Right atrium auricular region (tissue), 2 donors: Measurements from ENCODE around the gene KREMEN2. TPM values are rescaled to one million over a fixed set of nuclear protein-coding genes. Genes with fewer than 3 reads are reported as not detected.

Experiments
- DNase-seq: peaks from one replicate; pipeline ENCODE4 v3.0.0-alpha.2; 2019; ENCODE audit warnings: low spot score
- H3K27ac ChIP-seq, 2 donors: fragments of 200-600 bp; sonication (generic); 1 replicate in 1 of 2; 2 replicates in 1 of 2; pipeline ENCODE4 v1.5.1; 2016 to 2019
- H3K27me3 ChIP-seq, 2 donors: fragments of 200-600 bp; sonication (generic); one replicate each; pipeline versions ENCODE4 v1.5.1 to v1.6.0; 2017 to 2019
- H3K36me3 ChIP-seq: fragments of 200-600 bp; sonication (generic); one replicate; pipeline ENCODE4 v1.5.1; 2016
- H3K4me1 ChIP-seq, 2 donors: fragments of 200-600 bp; sonication (generic); one replicate each; pipeline versions ENCODE4 v1.5.1 to v1.6.0; 2017 to 2019
- H3K4me3 ChIP-seq, 2 donors: fragments of 200-600 bp; sonication (generic); 1 replicate in 1 of 2; 2 replicates in 1 of 2; pipeline ENCODE4 v1.5.1; 2017 to 2019; ENCODE audit warnings: mild to moderate bottlenecking in 1 of 2, moderate library complexity in 1 of 2
- H3K9me3 ChIP-seq, 2 donors: fragments of 200-600 bp; sonication (generic); one replicate each; pipeline ENCODE4 v1.5.1; 2019
- total RNA-seq, 2 donors: library from RNA; depleted of rRNA; stranded (reverse); fragments of >200 nt; gene quantifications; one replicate each; pipeline ENCODE4 v1.1.0, GENCODE V29; 2016
- TF ChIP-seq, protein P1 (sequence below), 2 donors: fragments of 200-600 bp; sonication (generic); IDR thresholded peaks; one replicate each; pipeline ENCODE4 v1.5.1; 2019; ENCODE audit warnings: antibody characterized with exemption in 2 of 2

The KREMEN2 gene
- total RNA-seq, 2 donors from 2014 or later, result not detected

DNA sequence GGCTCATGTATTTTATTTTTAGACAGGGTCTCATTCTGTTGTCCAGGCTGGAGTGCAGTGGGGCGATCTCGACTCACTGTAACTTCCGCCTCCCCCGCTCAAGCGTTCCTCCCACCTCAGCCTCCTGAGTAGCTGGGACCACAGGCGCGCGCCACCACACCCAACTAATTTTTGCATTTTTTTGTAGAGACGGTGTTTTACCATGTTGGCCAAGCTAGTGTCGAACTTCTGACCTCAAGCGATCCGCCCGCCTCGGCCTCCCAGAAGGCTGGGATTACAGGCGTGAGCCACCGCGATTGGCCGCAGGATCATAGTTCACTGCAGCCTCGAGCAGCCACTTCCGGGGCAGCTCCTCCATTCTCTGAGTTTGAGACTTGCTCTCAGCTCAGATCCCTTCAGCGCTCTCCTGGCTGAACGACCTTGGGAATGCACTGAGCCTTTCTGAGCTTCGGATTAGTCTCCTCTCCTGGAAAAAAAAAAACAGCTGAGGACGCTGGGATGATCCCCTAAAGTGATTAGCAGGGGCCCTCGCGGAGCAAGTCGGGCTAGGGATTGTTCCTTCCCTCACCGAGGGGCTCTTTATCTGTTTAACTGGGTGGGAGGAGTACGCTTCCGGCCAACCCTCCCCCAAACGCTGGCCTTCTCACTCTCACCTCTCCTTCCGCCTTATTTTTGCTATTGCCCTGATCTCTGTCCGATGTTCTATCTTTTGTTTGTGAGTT lies 17.3 kb downstream of the KREMEN2 start:
- DNase-seq, result no peak
- TF ChIP-seq, protein P1, sequence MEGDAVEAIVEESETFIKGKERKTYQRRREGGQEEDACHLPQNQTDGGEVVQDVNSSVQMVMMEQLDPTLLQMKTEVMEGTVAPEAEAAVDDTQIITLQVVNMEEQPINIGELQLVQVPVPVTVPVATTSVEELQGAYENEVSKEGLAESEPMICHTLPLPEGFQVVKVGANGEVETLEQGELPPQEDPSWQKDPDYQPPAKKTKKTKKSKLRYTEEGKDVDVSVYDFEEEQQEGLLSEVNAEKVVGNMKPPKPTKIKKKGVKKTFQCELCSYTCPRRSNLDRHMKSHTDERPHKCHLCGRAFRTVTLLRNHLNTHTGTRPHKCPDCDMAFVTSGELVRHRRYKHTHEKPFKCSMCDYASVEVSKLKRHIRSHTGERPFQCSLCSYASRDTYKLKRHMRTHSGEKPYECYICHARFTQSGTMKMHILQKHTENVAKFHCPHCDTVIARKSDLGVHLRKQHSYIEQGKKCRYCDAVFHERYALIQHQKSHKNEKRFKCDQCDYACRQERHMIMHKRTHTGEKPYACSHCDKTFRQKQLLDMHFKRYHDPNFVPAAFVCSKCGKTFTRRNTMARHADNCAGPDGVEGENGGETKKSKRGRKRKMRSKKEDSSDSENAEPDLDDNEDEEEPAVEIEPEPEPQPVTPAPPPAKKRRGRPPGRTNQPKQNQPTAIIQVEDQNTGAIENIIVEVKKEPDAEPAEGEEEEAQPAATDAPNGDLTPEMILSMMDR (IDR thresholded peaks at IDR 0.05), result no peak
- Histone ChIP-seq H3K9me3 (no peaks in the 10 kb centered on the region), H3K4me1 (peaks cover 0 to 47% of the 10 kb centered on the region in 2 donors), H3K27me3 (no peaks in the 10 kb centered on the region), H3K36me3 (no peaks in the 10 kb centered on the region), H3K27ac (no peak overlapping the region), H3K4me3 (peak overlapping the region in 1 of 2 donors; percentile 81)

DNA sequence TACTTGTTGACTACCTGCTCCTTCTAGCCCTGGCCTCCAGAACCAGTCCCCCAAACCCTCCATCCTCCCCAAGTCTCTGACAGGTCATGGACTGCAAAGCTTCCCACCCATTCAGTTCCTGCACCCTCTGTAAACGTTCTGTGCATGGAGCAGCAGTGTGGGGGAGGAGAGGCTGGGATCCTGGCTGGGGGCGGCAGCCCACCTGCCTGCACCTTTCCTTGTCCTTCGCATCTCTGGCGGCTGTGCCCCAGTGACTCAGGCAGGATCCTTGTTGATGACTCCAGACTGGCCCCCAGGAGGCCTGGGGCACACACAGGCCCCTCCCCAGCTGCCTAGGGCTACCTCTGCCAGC lies 17.8 kb downstream of the KREMEN2 start:
- TF ChIP-seq, protein P1 (IDR thresholded peaks at IDR 0.05), result no peak
- no peak overlapping the region for H3K4me3 ChIP-seq
- H3K36me3 ChIP-seq, result no peaks in the 10 kb centered on the region
- no peaks in the 10 kb centered on the region for H3K27me3 ChIP-seq
- DNase-seq, result no peak
- no peak overlapping the region for H3K27ac ChIP-seq
- peaks cover 0 to 51% of the 10 kb centered on the region in 2 donors for H3K4me1 ChIP-seq
- no peaks in the 10 kb centered on the region for H3K9me3 ChIP-seq

DNA sequence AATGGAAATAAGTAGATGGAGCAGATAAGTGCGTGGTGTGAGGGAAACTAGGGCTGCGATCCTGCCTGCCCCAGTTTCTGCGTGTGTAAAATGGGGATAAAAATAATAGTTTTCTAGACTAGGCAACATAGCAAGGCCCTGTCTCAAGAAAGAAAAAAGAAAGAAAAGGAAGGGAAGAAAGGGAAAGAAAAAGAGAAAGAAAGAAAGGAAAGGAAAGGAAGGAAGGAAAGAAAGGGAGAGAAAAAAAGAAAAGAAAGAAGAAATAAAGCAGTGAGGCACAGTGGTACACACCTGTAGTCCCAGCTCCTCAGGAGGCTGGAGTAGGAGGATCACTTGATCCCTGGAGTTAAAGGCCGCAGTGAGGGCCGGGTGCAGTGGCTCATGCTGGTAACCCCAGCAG lies 18.3 kb downstream of the KREMEN2 start:
- H3K27me3 ChIP-seq, result no peaks in the 10 kb centered on the region
- H3K27ac ChIP-seq, result no peak overlapping the region
- no peak overlapping the region for H3K4me3 ChIP-seq
- TF ChIP-seq, protein P1 (IDR thresholded peaks at IDR 0.05), result no peak
- no peaks in the 10 kb centered on the region for H3K36me3 ChIP-seq
- no peaks in the 10 kb centered on the region for H3K9me3 ChIP-seq
- H3K4me1 ChIP-seq, result peaks cover 0 to 51% of the 10 kb centered on the region in 2 donors
- no peak for DNase-seq

DNA sequence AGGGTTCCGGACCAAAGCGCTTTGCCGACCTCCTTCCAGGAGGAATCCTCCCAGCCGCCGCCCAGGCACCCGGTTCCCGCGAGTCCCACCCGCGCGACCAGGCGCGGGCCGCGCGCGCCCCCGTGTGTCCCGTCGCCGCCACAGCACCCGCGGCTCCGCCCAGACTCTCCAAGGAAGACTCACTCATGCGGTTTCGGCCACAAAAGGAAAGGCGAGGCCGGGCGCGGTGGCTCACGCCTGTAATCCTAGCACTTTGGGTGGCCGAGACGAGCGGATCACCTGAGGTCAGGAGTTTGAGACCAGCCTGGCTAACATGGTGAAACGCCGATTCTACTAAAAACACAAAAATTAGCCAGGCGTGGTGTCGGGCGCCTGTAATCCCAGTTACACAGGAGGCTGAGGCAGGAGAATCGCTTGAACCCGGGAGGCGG lies 19.6 kb downstream of the KREMEN2 start:
- TF ChIP-seq, protein P1 (IDR thresholded peaks at IDR 0.05), result peak; percentile 98
- peak; percentile 88 for DNase-seq
- no peaks in the 10 kb centered on the region for H3K27me3 ChIP-seq
- peak overlapping the region in 1 of 2 donors; percentile 11 for H3K27ac ChIP-seq
- peaks cover 0 to 51% of the 10 kb centered on the region in 2 donors for H3K4me1 ChIP-seq
- H3K36me3 ChIP-seq, result no peaks in the 10 kb centered on the region
- H3K4me3 ChIP-seq, result peak overlapping the region in 1 of 2 donors; percentile 31
- H3K9me3 ChIP-seq, result no peaks in the 10 kb centered on the region

DNA sequence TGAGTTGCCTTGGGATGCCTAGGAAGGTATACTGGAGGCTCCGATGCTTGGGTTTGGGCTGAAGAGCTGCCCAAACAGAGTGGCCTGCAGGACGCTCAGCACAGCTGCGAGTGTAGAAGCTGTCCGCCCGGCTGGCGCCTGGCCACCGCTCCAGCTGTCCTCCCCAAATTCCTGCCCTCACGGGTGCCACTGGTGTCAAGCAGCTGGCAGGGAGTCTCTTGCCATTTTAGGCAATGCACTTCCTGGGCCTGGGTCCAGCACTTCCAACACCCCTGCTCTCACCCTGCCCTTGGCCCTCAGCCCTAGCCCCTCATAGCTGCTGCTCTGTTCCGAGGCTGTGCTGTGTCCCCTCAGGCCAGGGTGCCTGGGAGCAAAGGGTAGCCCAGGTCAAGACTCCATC lies 21.4 kb downstream of the KREMEN2 start:
- H3K27ac ChIP-seq, result peak overlapping the region; percentile 80 to 90
- TF ChIP-seq, protein P1 (IDR thresholded peaks at IDR 0.05), result no peak
- H3K36me3 ChIP-seq, result no peaks in the 10 kb centered on the region
- no peaks in the 10 kb centered on the region for H3K27me3 ChIP-seq
- H3K9me3 ChIP-seq, result no peaks in the 10 kb centered on the region
- H3K4me1 ChIP-seq, result peaks cover 0 to 41% of the 10 kb centered on the region in 2 donors
- no peak overlapping the region for H3K4me3 ChIP-seq
- no peak for DNase-seq
